Measurements from ENCODE around the gene PDS5A. TPM values are rescaled to one million over a fixed set of nuclear protein-coding genes. Genes with fewer than 3 reads are reported as not detected.
"Not testable (repeated sequence)": the region's sequence is repeated elsewhere in the genome, so short reads cannot be mapped to it uniquely, and the experiment has no call there.

The PDS5A gene
- total RNA-seq, 2 experiments from 2014 or later = 108 to 115 TPM

DNA sequence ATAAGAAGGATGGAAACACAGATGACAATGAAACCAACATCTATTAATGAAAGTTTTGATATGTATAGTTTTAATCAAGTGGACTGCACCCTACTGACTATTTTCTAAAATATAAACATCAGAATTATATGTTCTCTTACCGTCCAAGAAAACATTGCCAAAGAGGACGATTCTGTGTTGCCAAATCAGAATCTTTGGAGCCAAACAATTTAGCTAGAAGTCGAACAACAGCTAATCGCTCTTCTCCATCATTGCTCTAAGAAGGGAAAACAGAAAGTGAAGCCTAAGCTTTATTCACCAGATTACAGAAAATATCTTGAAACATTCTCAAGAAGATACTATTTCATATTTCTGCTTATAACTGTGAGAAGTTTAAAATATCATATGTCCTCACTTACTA is 64.2 kb downstream of the PDS5A start:
- POLR2A ChIA-PET = no interaction called here
- CTCF ChIA-PET = no interaction called here

DNA sequence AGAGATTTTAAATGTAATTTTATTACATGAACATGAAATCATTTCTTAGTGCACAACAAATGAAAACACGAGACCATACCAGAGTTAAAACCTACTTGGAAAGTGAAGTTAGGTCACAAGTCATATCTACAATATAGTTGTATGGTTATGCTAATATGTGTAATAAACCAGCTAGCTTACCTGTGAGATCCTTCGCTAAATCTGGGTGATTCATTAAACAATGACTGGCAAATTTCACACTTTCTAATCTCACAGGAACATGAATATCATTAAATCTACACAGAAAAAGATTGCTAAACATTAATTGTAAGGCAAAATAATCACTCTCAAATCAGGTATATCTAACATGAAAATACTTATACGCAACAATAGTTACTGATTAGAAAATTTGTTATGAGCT is 67.6 kb downstream of the PDS5A start:
- POLR2A ChIA-PET = no interaction called here
- CTCF ChIA-PET = interaction anchor here (1.0 kb wide), 1 partner anchor 80 kb away, joined by 4 read pairs; no protein-coding TSS in a partner anchor

DNA sequence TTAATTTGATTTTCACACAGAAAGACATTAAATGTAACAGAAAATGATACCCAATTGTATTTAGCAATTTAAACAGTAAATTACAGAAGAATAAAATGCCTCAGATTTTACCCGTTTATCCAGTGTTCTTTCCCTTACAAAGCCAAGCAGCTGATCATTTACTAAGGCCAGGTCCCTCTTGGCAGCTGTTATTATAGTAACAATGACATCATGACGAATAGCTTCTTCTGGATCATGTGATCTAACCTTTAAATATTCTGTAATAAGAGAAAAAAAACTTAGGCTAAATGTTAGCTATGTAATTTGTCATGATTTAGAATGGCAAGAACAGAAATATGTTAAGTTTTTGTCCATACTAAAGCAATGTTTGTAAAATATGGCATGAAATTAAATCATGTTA is 69.4 kb downstream of the PDS5A start:
- CTCF ChIA-PET = interaction anchor here (0.5 kb wide), 1 partner anchor 724 kb away, joined by 3 read pairs; no protein-coding TSS in a partner anchor
- POLR2A ChIA-PET = interaction anchor here (0.7 kb wide), 1 partner anchor 28 kb away, joined by 3 read pairs; no protein-coding TSS in a partner anchor

DNA sequence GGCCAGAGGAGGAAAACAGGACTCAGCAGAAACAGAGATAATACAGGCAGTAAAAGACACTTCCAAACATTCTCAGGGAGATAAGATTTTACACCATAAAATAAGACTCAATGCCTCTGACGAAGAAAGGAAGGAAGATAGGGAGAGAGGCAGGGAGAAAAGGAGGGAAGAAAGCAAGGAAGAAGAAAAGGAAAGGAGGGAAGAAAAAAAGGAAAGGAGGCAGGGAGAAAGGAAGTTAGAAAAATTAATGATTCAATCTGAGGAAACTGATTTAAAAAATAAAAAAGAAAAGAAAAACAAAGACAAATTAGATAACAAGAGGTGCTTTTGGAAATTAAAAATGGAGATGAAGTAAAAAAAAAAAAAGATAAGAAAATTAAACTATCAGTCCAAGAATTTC is 72.1 kb downstream of the PDS5A start:
- ChIA-PET CTCF (no interaction called here), POLR2A (no interaction called here)

DNA sequence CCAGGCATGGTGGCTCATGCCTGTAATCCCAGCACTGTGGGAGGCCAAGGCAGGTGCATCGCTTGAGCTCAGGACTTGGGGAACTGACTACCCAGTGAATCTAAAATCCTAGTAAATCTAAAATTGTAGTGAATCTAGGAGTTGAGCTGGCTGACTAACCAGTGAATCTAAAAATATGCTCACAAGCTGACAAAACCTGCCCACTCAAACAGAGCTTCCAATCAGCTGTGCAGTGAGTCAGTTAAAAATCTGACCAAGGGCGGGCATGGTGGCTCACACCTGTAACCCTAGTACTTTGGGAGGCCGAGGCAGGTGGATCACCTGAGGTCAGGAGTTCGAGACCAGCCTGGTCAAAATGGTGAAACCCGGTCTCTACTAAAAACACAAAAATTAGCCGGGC is 72.7 kb downstream of the PDS5A start:
- CTCF ChIA-PET = not testable (repeated sequence)

DNA sequence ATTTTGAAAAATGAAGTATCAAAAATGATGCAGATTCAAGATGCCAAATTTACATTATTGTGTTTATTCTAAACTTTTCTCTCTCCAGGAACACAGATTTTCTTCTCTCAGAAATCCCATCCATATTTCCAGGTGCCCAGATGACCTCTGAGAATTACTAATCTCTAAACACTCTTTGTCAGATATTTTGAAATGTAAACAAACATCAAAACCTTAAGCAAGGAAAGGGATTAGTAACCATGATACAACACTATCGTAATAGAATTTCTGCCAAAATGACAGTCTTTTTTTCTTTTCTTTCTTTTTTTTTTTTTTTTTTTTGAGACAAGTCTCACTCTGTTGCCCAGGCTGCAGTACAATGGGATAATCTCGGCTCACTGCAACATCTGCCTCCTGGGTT is 76.7 kb downstream of the PDS5A start:
- POLR2A ChIA-PET = no interaction called here
- CTCF ChIA-PET = no interaction called here

More for the DNA sequence above, 72.7 kb downstream of the PDS5A start:
- POLR2A ChIA-PET = not testable (repeated sequence)

DNA sequence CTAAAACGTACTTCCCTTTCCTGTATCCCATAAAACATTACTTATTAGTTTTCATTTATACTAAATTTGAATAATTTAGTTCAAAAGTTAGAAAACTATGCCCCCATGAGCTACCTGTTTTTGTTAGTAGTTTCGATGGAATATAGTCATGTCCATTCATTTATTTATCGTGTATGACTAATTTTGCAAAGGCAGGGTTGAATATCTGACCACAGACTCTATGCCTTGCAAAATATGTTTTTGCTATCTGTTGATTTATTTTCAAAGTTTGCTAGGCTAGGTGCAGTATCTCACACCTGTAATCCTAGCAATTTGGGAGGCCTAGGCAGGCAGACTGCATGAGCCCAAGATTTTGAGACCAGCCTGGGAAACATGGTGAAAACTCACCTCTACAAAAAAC is 78.4 kb downstream of the PDS5A start:
- ChIA-PET POLR2A (interaction anchor here (0.9 kb wide), 1 partner anchor 11 kb away, joined by 3 read pairs; no protein-coding TSS in a partner anchor), CTCF (no interaction called here)

DNA sequence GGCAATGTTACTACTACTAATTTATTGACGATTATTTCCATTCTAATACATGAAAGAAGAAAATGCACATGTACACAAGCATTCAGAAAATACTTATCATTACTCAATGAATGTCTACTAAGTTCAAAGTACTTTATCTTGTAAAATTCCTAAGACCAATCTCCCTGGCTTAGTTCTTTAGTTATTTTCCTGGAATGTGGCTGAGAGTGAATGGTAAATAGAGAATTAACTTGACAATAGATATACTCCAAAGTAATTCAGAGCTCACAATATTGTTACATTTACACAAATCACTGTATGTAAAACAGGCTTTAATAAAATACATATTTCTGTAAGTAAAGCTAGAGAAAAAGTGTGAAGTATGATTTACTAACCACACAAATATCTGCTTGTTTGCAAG is 79.7 kb downstream of the PDS5A start:
- CTCF ChIA-PET = interaction anchor here (0.6 kb wide), 1 partner anchor 1035 kb away, joined by 3 read pairs; no protein-coding TSS in a partner anchor

DNA sequence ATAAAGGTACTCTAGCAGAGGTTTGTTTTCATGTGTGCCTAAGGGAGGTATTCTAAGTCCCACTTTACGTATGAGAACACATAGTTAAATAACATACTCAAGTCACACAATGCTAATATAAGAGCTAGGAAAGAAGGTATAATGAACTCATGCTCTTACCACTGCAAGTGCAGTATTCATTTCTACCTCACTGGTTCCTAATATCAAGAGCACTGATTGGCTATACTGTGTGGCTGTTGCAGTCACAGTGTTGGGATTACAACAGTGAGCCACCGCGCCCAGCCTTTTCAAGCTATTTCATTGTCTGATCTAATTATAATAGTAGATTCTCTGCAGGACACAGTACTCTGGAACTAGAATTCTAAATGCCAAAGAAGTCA is 84.0 kb downstream of the PDS5A start:
- ChIA-PET POLR2A (no interaction called here), CTCF (no interaction called here)

More for the DNA sequence above, 79.7 kb downstream of the PDS5A start:
- POLR2A ChIA-PET = interaction anchor here (0.6 kb wide), 1 partner anchor 16 kb away, joined by 5 read pairs; no protein-coding TSS in a partner anchor

DNA sequence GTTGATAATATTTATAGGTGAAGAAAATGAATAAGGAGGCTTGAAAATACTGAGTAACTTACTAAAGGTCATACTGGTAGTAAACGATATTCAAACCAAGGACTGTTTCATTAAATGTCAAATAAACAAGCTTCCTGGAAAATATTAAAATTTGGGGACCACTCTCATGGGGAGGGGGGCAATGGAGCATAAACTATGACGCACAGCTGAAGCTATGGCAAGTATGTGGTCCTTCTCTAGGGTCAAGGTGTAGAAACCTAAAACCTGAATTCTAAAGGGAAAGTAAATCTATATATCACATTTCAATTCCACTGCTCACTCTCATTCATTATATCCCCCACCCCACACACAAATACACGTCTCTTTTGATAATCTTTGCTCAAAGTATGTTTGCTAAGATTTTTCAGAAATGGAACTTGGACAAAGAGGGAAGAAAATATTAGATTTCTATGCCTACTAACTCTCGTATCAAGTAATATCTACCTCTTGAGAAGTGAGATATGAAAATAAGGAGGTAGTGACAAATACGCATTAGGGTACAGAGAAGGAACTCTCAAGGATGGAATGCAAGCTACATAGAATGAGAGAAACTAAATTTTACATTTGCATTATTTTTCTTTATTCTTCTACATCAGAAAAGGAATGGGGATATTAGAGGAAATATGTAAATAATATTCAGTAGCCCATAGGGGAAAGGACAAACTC is 84.6 kb downstream of the PDS5A start:
- ChIA-PET CTCF (no interaction called here), POLR2A (no interaction called here)

DNA sequence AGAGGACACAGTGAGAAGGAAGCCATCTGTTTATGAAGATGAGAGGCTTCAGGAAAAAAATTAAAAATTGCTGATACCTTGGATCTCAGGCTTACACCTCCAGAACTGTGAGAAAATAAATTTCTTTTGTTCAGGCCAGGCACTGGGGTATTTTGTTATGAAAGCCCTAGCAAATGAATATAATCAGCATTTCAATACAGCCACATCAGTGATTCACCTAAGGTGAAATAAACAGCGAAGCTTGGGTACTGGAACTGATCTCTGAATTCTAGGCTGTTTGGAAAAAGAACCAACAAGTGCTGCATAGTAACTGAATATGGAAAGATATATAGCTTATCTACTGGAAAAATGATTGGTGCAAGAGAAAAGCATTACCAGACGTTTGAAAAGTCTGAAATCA is 88.5 kb downstream of the PDS5A start:
- CTCF ChIA-PET = no interaction called here

DNA sequence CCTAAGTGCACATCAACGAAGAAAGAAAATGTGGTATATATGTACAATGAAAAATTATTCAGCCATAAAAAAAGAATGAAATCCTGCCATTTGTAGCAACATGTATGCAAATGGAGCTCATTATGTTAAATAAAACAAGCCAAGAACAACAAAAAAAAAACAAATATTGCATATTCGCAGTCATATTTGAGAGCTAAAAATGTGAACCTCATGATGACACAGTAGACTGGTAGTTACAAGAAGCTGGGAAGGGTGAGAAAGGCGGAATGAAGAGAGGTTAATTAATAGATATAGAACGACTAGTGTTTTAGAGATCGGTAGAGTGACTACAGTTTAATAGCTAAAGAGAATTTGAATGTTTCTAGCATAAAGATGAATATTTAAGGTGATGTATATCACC is 89.2 kb downstream of the PDS5A start:
- POLR2A ChIA-PET = interaction anchor here (0.6 kb wide), 1 partner anchor 574 kb away, joined by 4 read pairs; no protein-coding TSS in a partner anchor
- CTCF ChIA-PET = no interaction called here

More for the DNA sequence above, 88.5 kb downstream of the PDS5A start:
- POLR2A ChIA-PET = interaction anchor here (0.6 kb wide), 1 partner anchor 574 kb away, joined by 4 read pairs; no protein-coding TSS in a partner anchor

DNA sequence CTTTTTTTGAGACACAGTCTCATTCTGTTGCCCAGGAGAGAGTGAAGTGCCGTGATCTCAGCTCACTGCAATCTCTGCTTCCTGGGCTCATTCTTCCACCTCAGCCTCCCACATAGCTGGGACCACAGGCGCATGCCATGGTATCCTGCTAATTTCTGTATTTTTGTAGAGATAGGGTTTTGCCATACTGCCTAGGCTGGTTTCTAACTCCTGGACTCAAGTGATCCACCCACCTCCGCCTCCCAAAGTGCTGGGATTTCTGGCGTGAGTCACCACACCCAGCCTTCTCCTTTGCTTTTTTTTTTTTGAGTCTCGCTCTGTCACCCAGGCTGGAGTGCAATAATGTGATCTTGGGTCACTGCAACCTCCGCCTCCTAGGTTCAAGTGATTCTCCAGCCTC is 94.1 kb downstream of the PDS5A start:
- CTCF ChIA-PET = no interaction called here
- POLR2A ChIA-PET = no interaction called here

DNA sequence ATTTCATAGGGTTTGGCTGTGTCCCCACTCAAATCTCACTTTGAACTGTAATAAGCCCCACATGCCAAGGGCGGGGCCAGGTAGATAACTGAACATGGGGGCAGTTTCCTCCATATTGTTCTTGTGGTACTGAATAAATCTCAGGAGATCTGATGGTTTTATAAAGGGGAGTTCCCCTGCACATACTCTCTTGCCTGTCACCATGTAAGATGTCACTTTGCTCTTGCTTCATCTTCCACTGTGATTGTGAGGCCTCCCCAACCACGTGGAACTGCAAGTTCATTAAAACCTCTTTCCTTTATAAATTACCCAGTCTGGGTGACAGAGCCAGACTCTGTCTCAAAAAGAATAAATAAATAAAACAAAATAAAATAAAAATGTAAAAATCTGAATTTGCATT is 95.9 kb downstream of the PDS5A start:
- CTCF ChIA-PET = no interaction called here
- POLR2A ChIA-PET = no interaction called here

DNA sequence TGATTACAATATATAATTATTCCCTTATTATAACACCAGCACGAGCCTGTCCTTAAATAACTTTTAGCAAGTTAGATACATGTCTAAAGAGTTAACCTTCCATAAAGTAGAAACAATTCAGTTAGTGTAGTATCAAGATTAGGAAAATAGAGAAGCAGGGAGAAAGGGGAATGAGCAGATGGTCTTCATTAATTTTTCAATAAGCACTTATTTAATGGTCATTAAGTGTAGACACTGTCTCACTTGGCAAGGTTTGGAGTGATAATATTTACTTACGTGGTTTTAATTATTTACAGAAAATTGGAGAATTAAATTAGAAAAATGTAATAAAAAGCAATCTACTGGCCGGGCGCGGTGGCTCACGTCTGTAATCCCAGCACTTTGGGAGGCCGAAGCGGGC is 99.7 kb downstream of the PDS5A start:
- POLR2A ChIA-PET = no interaction called here
- CTCF ChIA-PET = no interaction called here

DNA sequence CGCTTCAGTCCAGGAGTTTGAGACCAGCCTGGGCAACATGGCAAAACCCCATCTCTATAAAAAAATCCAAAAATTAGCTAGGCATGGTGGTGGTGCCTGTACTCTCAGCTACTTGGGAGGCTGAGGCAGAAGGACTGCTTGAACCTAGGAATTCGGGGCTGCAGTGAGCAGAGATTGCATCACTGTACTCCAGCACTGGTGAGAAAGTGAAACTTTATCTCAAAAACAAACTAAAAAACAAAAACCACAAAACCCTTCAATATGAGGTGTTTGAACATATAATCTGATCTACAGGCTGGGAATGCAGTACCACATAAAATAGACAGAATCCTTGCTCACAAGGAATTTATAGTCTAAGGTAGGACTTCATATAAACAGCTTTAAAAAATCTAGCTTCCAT is 103.9 kb downstream of the PDS5A start:
- ChIA-PET POLR2A (no interaction called here), CTCF (no interaction called here)

DNA sequence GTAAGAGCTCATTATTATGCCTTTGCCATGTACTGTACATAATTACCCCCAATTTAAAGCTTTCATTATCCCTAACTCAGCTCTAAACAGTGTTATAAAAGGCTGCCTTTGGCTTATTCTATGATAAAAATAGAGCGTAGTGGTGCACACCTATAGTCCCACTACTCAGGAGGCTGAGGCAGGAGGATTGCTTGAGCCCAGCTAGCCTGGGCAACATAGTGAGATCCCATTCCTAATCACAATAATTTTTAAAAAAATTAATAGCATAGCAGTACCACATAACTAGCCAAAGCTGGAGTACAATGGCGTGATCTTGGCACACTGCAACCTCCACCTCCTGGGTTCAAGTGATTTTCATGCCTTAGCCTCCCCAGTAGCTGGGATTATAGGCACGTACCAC is 112.4 kb downstream of the PDS5A start:
- ChIA-PET CTCF (no interaction called here), POLR2A (no interaction called here)

DNA sequence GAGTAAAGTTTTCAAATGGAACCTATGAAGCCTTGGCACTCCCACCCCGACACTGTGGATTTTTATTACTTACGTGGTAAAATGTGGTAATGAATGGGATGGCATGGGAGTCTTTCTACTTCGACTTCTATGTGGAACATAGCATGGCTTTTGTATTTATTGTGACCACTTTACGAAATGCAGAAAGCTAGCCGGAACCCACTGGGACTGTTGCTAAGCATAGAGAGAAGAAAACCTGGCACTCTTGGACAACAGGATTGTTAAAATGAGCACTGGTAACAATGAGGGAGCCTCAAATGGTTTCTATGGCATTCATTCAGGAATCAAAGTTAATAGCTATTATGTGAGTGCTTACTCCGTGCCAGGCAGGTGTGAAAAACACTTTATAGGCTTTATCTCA is 113.3 kb downstream of the PDS5A start:
- ChIA-PET POLR2A (no interaction called here), CTCF (no interaction called here)

DNA sequence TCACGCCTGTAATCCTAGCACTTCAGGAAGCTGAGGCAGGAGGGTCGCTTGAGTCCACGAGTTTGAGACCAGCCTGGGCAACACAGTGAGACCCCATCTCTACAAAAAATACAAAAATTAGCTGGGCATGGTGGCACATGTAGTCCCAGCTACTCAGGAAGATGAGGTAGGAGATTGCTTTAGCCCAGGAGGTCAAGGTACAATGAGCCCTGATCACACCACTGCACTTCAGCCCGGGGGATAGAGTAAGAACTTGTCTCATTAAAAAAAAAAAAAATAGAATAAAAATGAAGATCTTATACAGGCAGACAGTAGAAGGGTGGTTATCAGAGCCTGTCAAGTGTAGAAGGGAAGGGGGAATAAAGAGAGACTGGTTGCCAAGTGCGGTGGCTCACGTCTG is 116.9 kb downstream of the PDS5A start:
- POLR2A ChIA-PET = no interaction called here

DNA sequence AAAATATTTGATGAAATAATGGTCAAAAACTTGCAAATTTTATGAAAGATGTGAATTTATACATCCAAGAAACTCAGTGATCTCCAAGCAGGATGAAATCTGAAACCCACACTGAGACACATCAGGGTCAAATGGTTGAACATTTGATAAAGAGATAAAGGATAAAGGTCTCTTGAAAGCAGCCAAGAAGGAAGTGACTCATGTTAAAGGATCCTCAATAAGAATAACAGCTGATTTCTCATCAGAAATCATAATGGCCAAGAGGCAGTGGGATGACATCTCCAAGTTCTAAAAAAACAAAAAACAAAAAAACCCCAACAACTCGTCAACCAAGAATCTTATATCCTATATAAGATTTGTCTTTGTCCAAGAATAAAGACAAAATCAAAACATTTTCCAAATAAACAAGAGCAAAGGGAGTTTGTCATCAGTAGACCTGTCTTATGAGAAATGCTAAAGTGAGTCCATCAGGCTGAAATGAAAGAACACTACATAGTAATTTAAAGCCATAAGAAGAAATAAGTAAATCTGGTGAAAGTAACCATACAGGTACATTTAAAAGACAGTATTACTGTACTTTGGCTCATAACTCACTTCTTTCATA is 121.7 kb downstream of the PDS5A start:
- POLR2A ChIA-PET = interaction anchor here (0.5 kb wide), 1 partner anchor 403 kb away, joined by 3 read pairs; no protein-coding TSS in a partner anchor

More for the DNA sequence above, 116.9 kb downstream of the PDS5A start:
- CTCF ChIA-PET = no interaction called here

DNA sequence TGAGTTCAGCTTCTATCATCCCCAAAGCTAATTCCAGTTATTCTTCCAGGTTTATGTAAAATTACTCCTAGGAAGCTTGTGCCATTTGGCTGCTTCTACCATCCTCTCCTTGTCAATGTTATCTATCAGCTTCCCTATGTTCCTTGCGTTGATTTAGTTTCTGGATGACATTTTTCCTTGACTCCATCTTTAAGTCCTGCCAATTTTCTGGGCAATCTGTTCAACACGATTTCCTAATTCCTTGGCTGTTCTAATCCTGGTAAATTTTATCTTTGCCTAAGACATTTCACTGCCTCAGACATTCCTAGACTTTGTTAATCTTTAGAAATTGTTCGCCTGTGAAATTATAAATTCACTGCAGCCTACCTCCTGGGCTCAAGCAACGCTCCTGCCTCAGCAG is 125.1 kb downstream of the PDS5A start:
- ChIA-PET POLR2A (interaction anchor here (0.6 kb wide), 1 partner anchor 22 kb away, joined by 3 read pairs; no protein-coding TSS in a partner anchor), CTCF (interaction anchor here (0.9 kb wide), 1 partner anchor 325 kb away, joined by 3 read pairs; the partner anchor contains the start of gene UGDH)

More for the DNA sequence above, 121.7 kb downstream of the PDS5A start:
- CTCF ChIA-PET = no interaction called here
